ENCODE measurements around the gene BMP7. TPM values are rescaled to one million over a fixed set of nuclear protein-coding genes. Genes with fewer than 3 reads are reported as not detected.

Gene BMP7
- total and polyA plus RNA-seq, 12 donors = 0.74 to 6.7 (median 2.2) TPM; not detected in 3

- Histone ChIP-seq H3K4me3 (no peak overlapping the region), H3K9me3 (replicated peaks in 1 of 3) (no peaks in the 10 kb centered on the region), H3K27me3 (no peaks in the 10 kb centered on the region), H3K4me1 (replicated peaks in 1 of 2) (no peaks in the 10 kb centered on the region), H3K36me3 (replicated peaks in 1 of 2) (no peaks in the 10 kb centered on the region), H3K27ac (no peak overlapping the region)
- 77 to 95% (median 82%) methylated on average over 4 to 6 of the region's 6 CpGs for WGBS, 4 donors
- no peak for DNase-seq
- TF ChIP-seq CTCF (IDR thresholded peaks at IDR 0.05) (no peak), POLR2A (IDR thresholded peaks at IDR 0.05) (no peak)
- intact Hi-C loops (cut with DNase I) = no loop called here
Measured at GRCh38 chr20:57215426-57215825, 51.0 kb downstream of the BMP7 start.

- Histone ChIP-seq H3K27ac (no peak overlapping the region), H3K27me3 (no peaks in the 10 kb centered on the region), H3K9me3 (replicated peaks in 1 of 3) (no peaks in the 10 kb centered on the region), H3K4me3 (no peak overlapping the region), H3K36me3 (replicated peaks in 1 of 2) (no peaks in the 10 kb centered on the region), H3K4me1 (replicated peaks in 1 of 2) (no peaks in the 10 kb centered on the region)
- TF ChIP-seq CTCF (IDR thresholded peaks at IDR 0.05) (no peak), POLR2A (IDR thresholded peaks at IDR 0.05) (no peak)
- no peak for DNase-seq
- intact Hi-C loops (cut with DNase I) = no loop called here
- WGBS, 4 donors = 84 to 97% (median 91%) methylated on average over 2 of the region's 2 CpGs
Measured at GRCh38 chr20:57214948-57215347, 51.5 kb downstream of the BMP7 start.

GRCh38 chr20:57214427-57214826, 52.0 kb downstream of the BMP7 start:
- intact Hi-C loops (cut with DNase I) = no loop called here
- no peak overlapping the region for H3K27ac ChIP-seq
- TF ChIP-seq POLR2A (IDR thresholded peaks at IDR 0.05) (no peak), CTCF (IDR thresholded peaks at IDR 0.05) (no peak)
- no peaks in the 10 kb centered on the region for H3K27me3 ChIP-seq
- H3K4me3 ChIP-seq = no peak overlapping the region
- H3K9me3 ChIP-seq (replicated peaks in 1 of 3) = no peaks in the 10 kb centered on the region
- no peaks in the 10 kb centered on the region for H3K36me3 ChIP-seq (replicated peaks in 1 of 2)
- 80 to 91% (median 84%) methylated on average over 8 of the region's 8 CpGs for WGBS, 4 donors
- DNase-seq = no peak
- H3K4me1 ChIP-seq (replicated peaks in 1 of 2) = no peaks in the 10 kb centered on the region

GRCh38 chr20:57213924-57214323, 52.5 kb downstream of the BMP7 start:
- DNase-seq = no peak
- Histone ChIP-seq H3K4me1 (replicated peaks in 1 of 2) (no peaks in the 10 kb centered on the region), H3K27me3 (no peaks in the 10 kb centered on the region), H3K4me3 (no peak overlapping the region), H3K27ac (no peak overlapping the region), H3K9me3 (replicated peaks in 1 of 3) (no peaks in the 10 kb centered on the region), H3K36me3 (replicated peaks in 1 of 2) (no peaks in the 10 kb centered on the region)
- no peak for TF ChIP-seq CTCF (IDR thresholded peaks at IDR 0.05)
- TF ChIP-seq POLR2A (IDR thresholded peaks at IDR 0.05) = no peak
- intact Hi-C loops (cut with DNase I) = no loop called here
- 83 to 93% (median 85%) methylated on average over 8 of the region's 8 CpGs for WGBS, 4 donors

Measured in adrenal gland (tissue), 12 donors.